ENCODE data around the gene LRRC38. TPM values are rescaled to one million over a fixed set of nuclear protein-coding genes. Genes with fewer than 3 reads are reported as not detected.
"Not testable (repeated sequence)": the region's sequence is repeated elsewhere in the genome, so short reads cannot be mapped to it uniquely, and the experiment has no call there.

LRRC38 gene
- total RNA-seq = not detected

DNA sequence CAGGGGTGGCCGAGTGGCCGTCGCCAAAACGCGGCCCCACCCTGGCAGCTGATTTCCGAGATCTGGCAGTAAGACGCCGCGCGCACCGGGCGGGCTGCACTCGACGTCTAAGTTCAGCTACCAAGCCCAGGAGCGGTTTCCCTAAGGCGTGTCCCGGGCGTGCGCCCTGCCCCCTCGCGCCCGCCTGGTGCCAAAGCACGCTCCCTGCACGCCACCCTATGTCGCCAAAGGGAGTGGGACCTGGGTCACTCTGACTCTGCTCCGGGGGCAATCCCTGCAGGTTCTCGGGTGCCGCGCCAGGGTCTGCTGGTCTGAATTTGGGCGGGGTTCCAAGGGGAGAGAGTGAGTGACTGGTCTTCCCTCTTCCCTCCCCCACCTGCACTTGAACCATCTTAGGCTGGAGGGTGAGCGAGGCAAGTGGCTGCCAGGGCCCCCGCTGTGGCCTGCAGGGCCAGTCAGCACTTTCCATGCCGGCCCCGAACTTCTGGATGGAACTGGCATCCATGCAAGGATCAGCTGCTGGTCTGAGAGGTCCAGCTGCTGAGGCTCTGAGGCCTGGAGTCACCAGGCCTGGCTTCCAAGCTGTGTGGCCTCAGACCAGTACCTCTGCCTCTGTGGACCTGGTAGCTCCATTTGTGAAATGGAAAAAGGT, at the start of gene LRRC38:
LRRC38 (minus strand) TSS at position 109 of the 652 bp plus-strand sequence. CDS start 410 bp downstream, outside the sequence.
- Mint-ChIP-seq H3K4me1 (no peaks in the 10 kb centered on the region), H3K36me3 (ENCODE audit: low read depth) (no peaks in the 10 kb centered on the region), H3K4me3 (no peak within 1 kb of the TSS), H3K9me3 (peaks cover under 1% of the 10 kb centered on the region), H3K27me3 (peaks cover 26% of the 10 kb centered on the region), H3K27ac (no peak within 1 kb of the TSS)
- CTCF ChIA-PET = no interaction called here
- no peak for DNase-seq
- POLR2A ChIA-PET = no interaction called here

DNA sequence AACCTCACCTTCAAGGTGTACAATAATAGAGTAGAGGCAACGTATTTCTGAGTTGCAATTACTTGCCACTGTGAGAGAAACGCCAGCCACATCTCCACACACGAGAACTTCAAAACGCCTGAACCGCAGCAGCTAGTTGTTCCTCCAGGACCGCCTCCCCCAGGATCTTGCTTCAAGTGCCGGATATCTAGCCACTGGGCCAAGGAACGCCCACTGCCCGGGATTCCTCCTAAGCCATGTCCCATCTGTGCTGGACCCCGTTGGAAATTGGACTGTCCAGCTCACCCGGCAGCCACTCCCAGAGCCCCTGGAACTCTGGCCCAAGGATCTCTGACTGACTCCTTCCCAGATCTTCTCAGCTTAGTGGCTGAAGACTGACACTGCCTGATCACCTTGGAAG, 49.2 kb upstream of the LRRC38 start:
- H3K36me3 Mint-ChIP-seq (ENCODE audit: low read depth); POLR2A ChIA-PET; DNase-seq: not testable (repeated sequence)

GRCh38 chr1:13560541-13560940, 46.7 kb upstream of the LRRC38 start:
- no peaks in the 10 kb centered on the region for H3K27me3 Mint-ChIP-seq
- H3K4me3 Mint-ChIP-seq = no peak overlapping the region
- no peaks in the 10 kb centered on the region for H3K36me3 Mint-ChIP-seq (ENCODE audit: low read depth)
- CTCF ChIA-PET = no interaction called here
- DNase-seq = no peak
- no peaks in the 10 kb centered on the region for H3K9me3 Mint-ChIP-seq
- no peak overlapping the region for H3K27ac Mint-ChIP-seq
- H3K4me1 Mint-ChIP-seq = no peaks in the 10 kb centered on the region
- POLR2A ChIA-PET = no interaction called here

More for the DNA sequence above, 49.2 kb upstream of the LRRC38 start:
- H3K27ac Mint-ChIP-seq, H3K4me3 Mint-ChIP-seq, H3K4me1 Mint-ChIP-seq, CTCF ChIA-PET, H3K27me3 Mint-ChIP-seq, H3K9me3 Mint-ChIP-seq: not testable (repeated sequence)

DNA sequence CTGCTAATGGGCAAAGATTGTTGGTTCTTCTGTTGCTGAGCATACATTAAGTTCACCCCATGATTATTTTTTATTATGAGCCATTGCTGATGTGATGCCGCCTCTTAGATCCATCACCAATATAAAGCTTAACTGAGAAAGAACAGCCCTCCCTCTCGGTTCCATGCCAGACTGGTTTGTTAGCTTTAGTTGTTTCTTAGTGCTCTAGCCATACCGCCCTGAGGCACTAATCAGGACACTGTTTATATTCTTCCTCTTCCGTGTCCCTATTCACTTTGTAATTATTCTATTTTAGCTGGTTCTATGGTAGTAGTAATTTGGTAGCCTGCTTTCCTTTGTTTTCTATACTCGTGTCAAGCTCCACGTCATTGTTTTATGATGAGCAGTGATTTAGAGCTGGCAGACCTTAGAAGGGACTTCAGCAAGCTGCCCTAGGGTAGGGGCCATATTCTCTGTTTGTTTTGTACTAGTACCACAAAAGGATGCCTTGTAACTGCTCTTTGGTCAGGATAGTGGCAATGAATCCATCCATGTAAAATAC, 42.5 kb upstream of the LRRC38 start:
- Mint-ChIP-seq H3K4me1 (no peaks in the 10 kb centered on the region), H3K27ac (no peak overlapping the region), H3K9me3 (no peaks in the 10 kb centered on the region), H3K4me3 (no peak overlapping the region), H3K36me3 (ENCODE audit: low read depth) (no peaks in the 10 kb centered on the region), H3K27me3 (no peaks in the 10 kb centered on the region)
- ChIA-PET POLR2A (no interaction called here), CTCF (no interaction called here)
- DNase-seq = no peak

DNA sequence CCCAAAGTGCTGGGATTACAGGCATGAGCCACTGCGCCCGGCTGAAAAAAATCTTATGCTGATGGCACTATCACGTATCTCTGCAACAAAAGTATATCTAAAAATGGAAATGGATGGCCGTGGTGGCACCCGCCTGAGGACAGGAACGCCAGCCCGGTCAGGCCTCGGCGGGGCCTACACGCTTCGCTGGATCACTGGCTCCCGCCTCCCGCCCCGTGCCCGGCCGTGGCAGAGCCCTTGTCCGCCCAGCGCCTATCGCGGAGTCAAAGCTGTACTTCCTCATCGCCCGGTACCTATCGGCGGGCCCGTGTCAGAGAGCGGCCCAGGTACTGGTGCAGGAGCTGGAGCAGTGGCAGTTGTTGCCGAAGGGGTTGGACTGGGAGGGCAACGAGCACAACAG, 41.0 kb upstream of the LRRC38 start:
- Mint-ChIP-seq H3K27ac (no peak overlapping the region), H3K9me3 (no peaks in the 10 kb centered on the region), H3K36me3 (ENCODE audit: low read depth) (no peaks in the 10 kb centered on the region), H3K4me3 (no peak overlapping the region), H3K4me1 (no peaks in the 10 kb centered on the region), H3K27me3 (no peaks in the 10 kb centered on the region)
- POLR2A ChIA-PET = no interaction called here
- no peak for DNase-seq
- CTCF ChIA-PET = no interaction called here

DNA sequence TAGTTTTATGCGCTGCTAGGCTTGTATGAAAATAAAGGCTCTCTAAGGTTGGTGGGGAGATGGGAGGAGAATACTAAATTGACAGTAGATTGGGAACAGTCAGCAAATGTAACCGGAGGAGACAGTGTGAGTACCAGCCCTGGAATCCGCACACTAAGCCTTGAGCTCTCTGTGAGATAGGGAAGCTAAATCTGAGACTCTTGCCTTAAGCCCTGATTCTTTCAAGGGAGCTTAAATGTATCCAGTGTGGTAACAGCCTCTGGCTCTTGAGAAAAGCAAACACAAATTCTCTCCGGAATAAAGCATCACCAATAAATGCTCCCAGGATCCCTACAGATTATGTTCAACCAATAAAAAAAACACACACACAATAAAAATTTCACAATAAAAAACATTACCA, 36.9 kb upstream of the LRRC38 start:
- no peaks in the 10 kb centered on the region for H3K4me1 Mint-ChIP-seq
- DNase-seq = no peak
- POLR2A ChIA-PET = no interaction called here
- no peaks in the 10 kb centered on the region for H3K27me3 Mint-ChIP-seq
- no peaks in the 10 kb centered on the region for H3K36me3 Mint-ChIP-seq (ENCODE audit: low read depth)
- CTCF ChIA-PET = no interaction called here
- H3K9me3 Mint-ChIP-seq = no peaks in the 10 kb centered on the region
- no peak overlapping the region for H3K27ac Mint-ChIP-seq
- no peak overlapping the region for H3K4me3 Mint-ChIP-seq

DNA sequence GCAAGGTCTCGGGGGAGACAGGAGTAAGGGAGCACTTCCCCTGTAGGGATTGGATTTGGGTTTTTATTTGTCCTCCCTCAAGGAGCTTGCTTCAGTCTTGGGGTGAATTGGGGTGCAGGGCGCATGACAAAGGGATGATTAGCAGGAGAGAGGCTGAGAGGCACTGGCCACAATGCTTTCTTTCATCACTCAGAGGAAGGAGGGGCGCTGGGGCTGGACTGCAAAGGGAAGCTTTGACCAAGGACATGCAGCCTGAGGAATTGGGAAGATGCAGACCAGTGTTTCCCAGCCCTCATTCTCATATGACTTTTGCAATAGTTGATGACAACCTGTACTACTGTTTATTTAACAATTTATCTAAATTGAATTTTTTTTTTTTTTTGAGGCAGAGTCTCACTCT, 35.7 kb upstream of the LRRC38 start:
- H3K36me3 Mint-ChIP-seq (ENCODE audit: low read depth) = no peaks in the 10 kb centered on the region
- H3K4me1 Mint-ChIP-seq = no peaks in the 10 kb centered on the region
- H3K27me3 Mint-ChIP-seq = no peaks in the 10 kb centered on the region
- POLR2A ChIA-PET = no interaction called here
- CTCF ChIA-PET = no interaction called here
- no peak for DNase-seq
- no peak overlapping the region for H3K27ac Mint-ChIP-seq
- H3K4me3 Mint-ChIP-seq = no peak overlapping the region
- H3K9me3 Mint-ChIP-seq = no peaks in the 10 kb centered on the region

- POLR2A ChIA-PET = no interaction called here
- Mint-ChIP-seq H3K9me3 (no peaks in the 10 kb centered on the region), H3K4me1 (no peaks in the 10 kb centered on the region), H3K27me3 (no peaks in the 10 kb centered on the region), H3K27ac (no peak overlapping the region), H3K4me3 (no peak overlapping the region), H3K36me3 (ENCODE audit: low read depth) (no peaks in the 10 kb centered on the region)
- DNase-seq = no peak
- CTCF ChIA-PET = no interaction called here
Observed at GRCh38 chr1:13549021-13549420, 35.2 kb upstream of the LRRC38 start.

DNA sequence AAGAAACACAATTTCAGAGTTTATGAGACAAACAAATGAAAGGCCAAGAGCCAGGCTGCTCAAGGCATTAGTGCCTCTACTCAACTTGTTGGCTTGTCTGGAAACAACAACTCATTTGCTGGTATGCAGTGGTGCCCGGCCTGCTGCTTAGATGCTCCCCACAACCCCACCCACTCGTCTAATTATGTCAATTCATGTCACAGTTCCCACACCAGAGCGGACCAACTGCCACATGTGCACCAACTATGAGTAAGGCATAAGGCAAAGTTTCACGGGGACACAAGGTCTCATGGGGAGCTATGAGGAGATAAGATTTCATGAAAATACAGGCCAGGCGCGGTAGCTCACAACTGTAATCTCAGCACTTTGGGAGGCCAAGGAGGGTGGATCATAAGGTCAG, 34.5 kb upstream of the LRRC38 start:
- H3K4me1 Mint-ChIP-seq = no peaks in the 10 kb centered on the region
- H3K27me3 Mint-ChIP-seq = no peaks in the 10 kb centered on the region
- ChIA-PET CTCF (no interaction called here), POLR2A (no interaction called here)
- no peak for DNase-seq
- no peak overlapping the region for H3K4me3 Mint-ChIP-seq
- no peaks in the 10 kb centered on the region for H3K9me3 Mint-ChIP-seq
- H3K36me3 Mint-ChIP-seq (ENCODE audit: low read depth) = no peaks in the 10 kb centered on the region
- H3K27ac Mint-ChIP-seq = no peak overlapping the region

GRCh38 chr1:13546791-13547190, 33.0 kb upstream of the LRRC38 start:
- DNase-seq = no peak
- Mint-ChIP-seq H3K4me1 (no peaks in the 10 kb centered on the region), H3K27ac (no peak overlapping the region), H3K36me3 (ENCODE audit: low read depth) (no peaks in the 10 kb centered on the region), H3K27me3 (no peaks in the 10 kb centered on the region), H3K4me3 (no peak overlapping the region), H3K9me3 (no peaks in the 10 kb centered on the region)
- ChIA-PET CTCF (no interaction called here), POLR2A (no interaction called here)

DNA sequence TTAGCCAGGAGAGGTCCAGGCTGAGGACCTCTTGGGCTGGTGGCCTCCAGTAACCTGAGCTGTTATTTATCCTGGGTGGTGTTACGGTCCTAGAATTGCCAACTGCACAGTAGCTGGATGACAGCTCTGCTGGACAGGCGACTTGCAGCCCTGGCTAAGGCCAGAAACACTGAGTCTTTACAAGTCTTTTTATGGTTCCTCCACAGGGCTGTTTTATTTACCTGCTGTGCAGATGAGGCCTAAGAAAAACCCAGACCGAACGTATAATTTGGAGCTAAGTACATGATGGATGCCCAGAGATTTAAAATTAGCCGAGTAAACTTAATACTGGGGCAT, 30.4 kb upstream of the LRRC38 start:
- no peaks in the 10 kb centered on the region for H3K27me3 Mint-ChIP-seq
- no peaks in the 10 kb centered on the region for H3K36me3 Mint-ChIP-seq (ENCODE audit: low read depth)
- H3K4me3 Mint-ChIP-seq = no peak overlapping the region
- ChIA-PET CTCF (interaction anchor here (0.6 kb wide), 1 partner anchor 214 kb away, joined by 3 read pairs; no protein-coding TSS in a partner anchor), POLR2A (no interaction called here)
- no peaks in the 10 kb centered on the region for H3K9me3 Mint-ChIP-seq
- H3K4me1 Mint-ChIP-seq = no peaks in the 10 kb centered on the region
- no peak overlapping the region for H3K27ac Mint-ChIP-seq
- no peak for DNase-seq

DNA sequence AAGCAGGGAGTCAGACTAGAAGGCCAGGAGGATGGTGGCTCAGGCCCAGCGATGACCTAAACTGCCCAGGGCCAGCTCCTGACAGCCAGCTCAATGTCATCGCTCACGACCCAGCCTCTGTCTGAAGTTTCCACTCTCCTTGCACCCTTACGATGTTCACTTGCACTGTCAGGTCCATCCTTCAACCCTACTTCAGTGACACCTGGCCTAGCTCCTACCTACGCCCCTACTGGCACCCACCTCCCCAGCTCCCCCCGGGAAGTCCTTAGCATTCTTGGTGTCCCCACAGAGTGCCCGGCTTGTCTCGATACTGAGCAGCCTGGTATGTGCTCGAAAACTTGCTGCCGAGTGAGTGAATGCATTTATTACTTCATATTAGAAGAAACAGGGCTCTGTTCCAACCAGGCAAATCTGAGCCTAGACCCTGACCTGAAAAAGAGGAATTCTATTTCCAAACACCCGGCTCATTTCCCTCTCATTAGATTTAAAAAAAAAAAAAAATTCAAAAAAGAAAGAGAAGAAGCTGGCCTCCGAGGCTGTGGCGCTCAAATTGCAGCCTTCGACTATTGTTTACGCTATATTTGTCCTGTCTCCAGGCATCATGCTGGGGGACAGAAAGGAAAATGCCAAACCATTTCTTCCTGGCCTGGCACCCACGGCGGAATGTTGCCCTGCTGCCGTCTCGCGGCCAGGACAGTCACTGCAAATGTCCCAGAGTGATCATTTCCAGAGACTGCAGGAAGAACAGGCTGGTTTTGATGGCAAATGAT, 29.8 kb upstream of the LRRC38 start:
- Mint-ChIP-seq H3K4me1 (no peaks in the 10 kb centered on the region), H3K9me3 (no peaks in the 10 kb centered on the region), H3K27me3 (no peaks in the 10 kb centered on the region), H3K36me3 (ENCODE audit: low read depth) (no peaks in the 10 kb centered on the region), H3K4me3 (no peak overlapping the region), H3K27ac (no peak overlapping the region)
- CTCF ChIA-PET = interaction anchor here (0.6 kb wide), 1 partner anchor 214 kb away, joined by 3 read pairs; no protein-coding TSS in a partner anchor
- DNase-seq = no peak
- POLR2A ChIA-PET = no interaction called here

DNA sequence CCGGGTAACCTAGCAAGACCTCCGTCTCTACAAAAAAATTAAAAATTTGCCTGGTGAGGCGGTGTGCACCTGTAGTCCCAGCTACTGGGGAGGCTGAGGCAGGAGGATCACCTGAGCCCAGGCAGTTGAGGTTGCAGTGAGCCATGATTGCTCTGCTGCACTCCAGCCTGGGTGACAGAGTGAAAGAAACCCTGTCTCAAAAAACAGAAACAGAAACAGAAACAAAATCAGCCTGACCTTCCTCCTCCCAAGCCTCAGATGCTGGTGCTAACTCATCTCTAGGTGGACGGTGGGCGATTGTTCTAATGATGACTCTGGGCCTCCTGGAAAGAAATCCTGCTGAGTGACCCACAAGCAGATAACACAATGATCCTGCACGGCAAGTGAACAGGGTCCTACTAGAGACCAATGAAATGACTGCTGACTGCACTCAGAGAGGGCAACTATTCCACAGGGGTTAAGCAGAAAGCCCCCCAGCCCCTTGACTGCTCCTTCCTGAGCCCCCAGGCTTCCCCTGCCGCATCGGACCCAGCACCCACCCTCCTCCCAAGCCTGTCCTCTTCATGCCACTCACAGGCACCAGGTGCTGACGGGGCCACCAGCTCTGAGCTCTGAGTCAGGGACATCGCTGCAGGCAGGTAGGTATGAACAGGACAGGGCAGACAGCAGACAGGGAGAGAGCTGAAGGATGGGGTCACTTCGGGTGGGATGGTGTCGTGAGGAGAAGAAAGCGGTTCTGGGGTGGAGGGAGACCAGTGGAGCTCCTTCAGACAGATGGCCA, 27.8 kb upstream of the LRRC38 start:
- ChIA-PET CTCF (no interaction called here), POLR2A (no interaction called here)
- Mint-ChIP-seq H3K4me1 (no peaks in the 10 kb centered on the region), H3K4me3 (no peak overlapping the region), H3K9me3 (no peaks in the 10 kb centered on the region), H3K27me3 (no peaks in the 10 kb centered on the region), H3K27ac (no peak overlapping the region), H3K36me3 (ENCODE audit: low read depth) (no peaks in the 10 kb centered on the region)
- DNase-seq = no peak
